ENCODE measurements around the gene LRRK1. TPM values are rescaled to one million over a fixed set of nuclear protein-coding genes. Genes with fewer than 3 reads are reported as not detected.

The LRRK1 gene
- total RNA-seq, 4 donors from 2014 or later = 5.7 to 12.0 (median 10.0) TPM

DNA sequence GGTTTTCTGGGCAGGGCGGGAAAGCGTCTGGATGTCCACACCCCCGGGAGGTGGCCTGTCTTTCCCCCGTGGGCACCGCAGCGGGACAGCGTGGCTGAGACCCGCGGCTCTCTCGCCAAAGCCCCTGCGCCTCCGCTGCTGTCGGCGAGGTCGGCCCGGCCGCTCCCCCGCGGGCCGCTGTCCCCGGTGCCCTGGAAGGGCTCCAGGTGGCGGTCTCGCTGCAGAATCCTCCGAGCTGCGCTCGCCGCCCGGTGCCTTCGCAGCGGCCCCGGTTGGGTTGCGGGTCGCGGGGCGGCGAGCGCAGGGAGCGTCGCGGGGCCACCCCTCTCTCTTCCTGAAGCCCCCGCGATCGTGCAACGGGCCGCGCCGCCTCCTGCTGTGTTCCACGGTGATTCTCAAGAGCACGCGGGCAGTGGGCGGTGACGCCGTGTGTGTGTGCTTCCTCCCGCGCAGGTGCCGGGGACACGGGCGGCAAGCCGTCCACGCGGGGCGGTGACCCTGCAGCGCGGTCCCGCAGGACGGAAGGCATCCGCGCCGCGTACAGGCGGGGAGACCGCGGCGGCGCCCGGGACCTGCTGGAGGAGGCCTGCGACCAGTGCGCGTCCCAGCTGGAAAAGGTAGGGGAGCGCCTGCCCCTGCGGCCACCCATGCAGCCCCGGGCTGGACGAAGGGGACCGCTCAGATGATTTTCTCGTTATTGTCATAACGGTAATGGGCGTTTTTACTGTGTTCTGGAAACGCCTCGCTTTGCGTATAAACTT lies 54.4 kb downstream of the LRRK1 start:
- 62 to 73% methylated on average over 3 to 12 of the region's 90 CpGs for WGBS, 2 donors
- peaks cover 0 to 4% (median 0%) of the 10 kb centered on the region in 3 donors for H3K36me3 ChIP-seq
- DNase-seq = no peak
- TF ChIP-seq, protein P1, sequence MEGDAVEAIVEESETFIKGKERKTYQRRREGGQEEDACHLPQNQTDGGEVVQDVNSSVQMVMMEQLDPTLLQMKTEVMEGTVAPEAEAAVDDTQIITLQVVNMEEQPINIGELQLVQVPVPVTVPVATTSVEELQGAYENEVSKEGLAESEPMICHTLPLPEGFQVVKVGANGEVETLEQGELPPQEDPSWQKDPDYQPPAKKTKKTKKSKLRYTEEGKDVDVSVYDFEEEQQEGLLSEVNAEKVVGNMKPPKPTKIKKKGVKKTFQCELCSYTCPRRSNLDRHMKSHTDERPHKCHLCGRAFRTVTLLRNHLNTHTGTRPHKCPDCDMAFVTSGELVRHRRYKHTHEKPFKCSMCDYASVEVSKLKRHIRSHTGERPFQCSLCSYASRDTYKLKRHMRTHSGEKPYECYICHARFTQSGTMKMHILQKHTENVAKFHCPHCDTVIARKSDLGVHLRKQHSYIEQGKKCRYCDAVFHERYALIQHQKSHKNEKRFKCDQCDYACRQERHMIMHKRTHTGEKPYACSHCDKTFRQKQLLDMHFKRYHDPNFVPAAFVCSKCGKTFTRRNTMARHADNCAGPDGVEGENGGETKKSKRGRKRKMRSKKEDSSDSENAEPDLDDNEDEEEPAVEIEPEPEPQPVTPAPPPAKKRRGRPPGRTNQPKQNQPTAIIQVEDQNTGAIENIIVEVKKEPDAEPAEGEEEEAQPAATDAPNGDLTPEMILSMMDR (IDR thresholded peaks at IDR 0.05) = no peak
- no peak for TF ChIP-seq POLR2A (IDR thresholded peaks at IDR 0.05)
- peaks cover 5 to 12% (median 9%) of the 10 kb centered on the region in 3 donors for H3K4me1 ChIP-seq
- H3K4me3 ChIP-seq = peak overlapping the region; percentile 18 to 57 (median 36)
- no peaks in the 10 kb centered on the region for H3K9me3 ChIP-seq
- H3K27ac ChIP-seq = no peak overlapping the region
- peaks cover 0 to 40% (median 0%) of the 10 kb centered on the region in 4 donors for H3K27me3 ChIP-seq
- intact Hi-C loops (cut with DNase I) = no loop called here

DNA sequence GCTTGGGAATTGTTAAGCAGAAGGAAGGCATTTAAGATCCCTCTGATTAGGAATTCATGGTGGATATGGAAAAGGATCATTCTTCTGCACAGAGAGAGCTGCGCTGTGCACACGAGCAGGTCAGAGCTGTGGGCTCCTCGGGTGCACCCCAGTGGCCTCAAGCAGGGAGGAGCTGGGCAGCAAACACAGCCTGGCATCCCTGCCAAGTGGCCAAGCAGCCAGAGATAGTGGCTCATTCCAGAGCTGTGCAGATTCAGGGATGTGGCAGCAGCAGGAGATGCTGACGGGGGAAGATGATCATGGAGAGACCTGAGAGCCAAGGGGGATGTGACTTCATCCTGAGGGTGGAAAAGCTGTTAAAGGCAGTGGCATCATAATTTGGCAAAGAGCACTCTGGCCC lies 55.9 kb downstream of the LRRK1 start:
- 91 to 98% methylated on average over 4 of the region's 4 CpGs for WGBS, 2 donors
- TF ChIP-seq, protein P1 (IDR thresholded peaks at IDR 0.05) = no peak
- TF ChIP-seq POLR2A (IDR thresholded peaks at IDR 0.05) = no peak
- H3K4me3 ChIP-seq = no peak overlapping the region
- no peaks in the 10 kb centered on the region for H3K9me3 ChIP-seq
- H3K4me1 ChIP-seq = peaks cover 5 to 12% (median 9%) of the 10 kb centered on the region in 3 donors
- peaks cover 0 to 4% (median 0%) of the 10 kb centered on the region in 3 donors for H3K36me3 ChIP-seq
- peaks cover 0 to 40% (median 0%) of the 10 kb centered on the region in 4 donors for H3K27me3 ChIP-seq
- H3K27ac ChIP-seq = no peak overlapping the region
- intact Hi-C loops (cut with DNase I) = no loop called here
- no peak for DNase-seq

- no peak for DNase-seq
- Histone ChIP-seq H3K27ac (no peak overlapping the region), H3K36me3 (peaks cover 0 to 15% (median 0%) of the 10 kb centered on the region in 3 donors), H3K27me3 (no peaks in the 10 kb centered on the region), H3K4me3 (no peak overlapping the region), H3K4me1 (no peaks in the 10 kb centered on the region), H3K9me3 (no peaks in the 10 kb centered on the region)
- intact Hi-C loops (cut with DNase I) = no loop called here
- 72 to 93% methylated on average over 4 of the region's 4 CpGs for WGBS, 2 donors
- TF ChIP-seq, protein P1 (IDR thresholded peaks at IDR 0.05) = no peak
- no peak for TF ChIP-seq POLR2A (IDR thresholded peaks at IDR 0.05)
These were observed 61.4 kb downstream of the LRRK1 start for GRCh38 chr15:100980410-100981046.

GRCh38 chr15:100981086-100981485 lies 61.9 kb downstream of the LRRK1 start:
- TF ChIP-seq, protein P1 (IDR thresholded peaks at IDR 0.05) = no peak
- no peak for TF ChIP-seq POLR2A (IDR thresholded peaks at IDR 0.05)
- no peaks in the 10 kb centered on the region for H3K9me3 ChIP-seq
- no peak overlapping the region for H3K27ac ChIP-seq
- peaks cover 0 to 15% (median 0%) of the 10 kb centered on the region in 3 donors for H3K36me3 ChIP-seq
- WGBS, 2 donors = 64 to 88% methylated on average over 4 of the region's 4 CpGs
- H3K4me3 ChIP-seq = no peak overlapping the region
- no peaks in the 10 kb centered on the region for H3K4me1 ChIP-seq
- DNase-seq = no peak
- intact Hi-C loops (cut with DNase I) = no loop called here
- no peaks in the 10 kb centered on the region for H3K27me3 ChIP-seq

DNA sequence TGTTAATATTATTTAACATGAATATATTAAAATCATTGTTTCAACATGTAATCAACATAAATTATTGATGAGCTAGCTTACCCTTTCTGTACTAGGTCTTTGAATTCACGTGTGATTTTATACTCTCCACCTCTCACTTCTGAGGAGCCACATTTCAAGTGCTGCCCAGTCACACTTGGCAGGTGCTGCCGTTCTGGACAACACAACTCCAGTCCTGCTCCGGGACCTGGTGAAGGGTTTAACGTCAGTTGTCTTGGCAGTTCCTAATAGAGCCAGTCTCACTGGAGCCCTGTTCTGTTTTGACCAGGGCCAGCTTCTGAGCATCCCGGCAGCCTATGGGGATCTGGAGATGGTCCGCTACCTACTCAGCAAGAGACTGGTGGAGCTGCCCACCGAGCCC lies 64.1 kb downstream of the LRRK1 start:
- no peak for DNase-seq
- WGBS, 2 donors = 86 to 95% methylated on average over 4 to 7 of the region's 7 CpGs
- Histone ChIP-seq H3K36me3 (peaks cover 0 to 21% (median 0%) of the 10 kb centered on the region in 3 donors), H3K27me3 (no peaks in the 10 kb centered on the region), H3K4me3 (no peak overlapping the region), H3K9me3 (no peaks in the 10 kb centered on the region), H3K4me1 (no peaks in the 10 kb centered on the region), H3K27ac (no peak overlapping the region)
- TF ChIP-seq, protein P1 (IDR thresholded peaks at IDR 0.05) = no peak
- no peak for TF ChIP-seq POLR2A (IDR thresholded peaks at IDR 0.05)
- intact Hi-C loops (cut with DNase I) = no loop called here

Measured in esophagus squamous epithelium (tissue), 5 donors.